ES-I3 (cell line): Measurements from ENCODE around the gene SH3GLB2.
"Not testable (repeated sequence)": the region's sequence is repeated elsewhere in the genome, so short reads cannot be mapped to it uniquely, and the experiment has no call there.

ENCODE experiments used
- H3K36me3 ChIP-seq: 2 replicates; pipeline ENCODE4 v1.6.1; 2013; ENCODE audit warnings: mild to moderate bottlenecking, low read length, control low read depth, moderate library complexity; ENCODE audit not compliant: insufficient read depth
- H3K4me1 ChIP-seq: 2 replicates; pipeline ENCODE4 v1.6.1; 2013; ENCODE audit warnings: mild to moderate bottlenecking, control low read depth, low read length; ENCODE audit not compliant: insufficient read depth
- H3K9ac ChIP-seq: 2 replicates; pipeline ENCODE4 v1.6.1; 2013; ENCODE audit warnings: low read depth, mild to moderate bottlenecking, low read length, moderate library complexity
- H3K9me3 ChIP-seq: 2 replicates; pipeline ENCODE4 v1.6.1; 2013; ENCODE audit warnings: mild to moderate bottlenecking, low read length, moderate library complexity; ENCODE audit not compliant: control insufficient read depth, insufficient read depth

Gene SH3GLB2

DNA sequence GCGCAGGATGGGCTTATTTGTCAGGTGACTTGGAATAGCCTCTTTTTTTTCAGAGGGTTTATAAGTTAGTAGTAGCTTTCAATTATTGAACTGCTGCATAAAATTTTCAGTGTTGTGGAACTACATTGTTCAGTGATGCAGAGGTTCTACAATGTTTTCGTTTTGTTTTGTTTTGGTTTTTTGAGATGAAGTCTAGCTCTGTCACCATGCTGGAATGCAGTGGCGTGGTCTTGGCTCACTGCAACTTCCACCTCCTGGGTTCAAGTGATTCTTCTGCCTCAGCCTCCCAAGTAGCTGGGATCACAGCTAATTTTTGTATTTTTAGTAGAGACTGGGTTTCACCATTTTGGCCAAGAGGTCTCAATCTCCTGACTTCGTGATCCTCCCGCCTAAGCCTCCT, 58.6 kb downstream of the SH3GLB2 start:
- H3K9me3 ChIP-seq, result no peaks in the 10 kb centered on the region
- no peak overlapping the region for H3K9ac ChIP-seq
- H3K36me3 ChIP-seq, result peaks cover 15% of the 10 kb centered on the region; the same call in 1 of the 2 replicates
- no peaks in the 10 kb centered on the region for H3K4me1 ChIP-seq

DNA sequence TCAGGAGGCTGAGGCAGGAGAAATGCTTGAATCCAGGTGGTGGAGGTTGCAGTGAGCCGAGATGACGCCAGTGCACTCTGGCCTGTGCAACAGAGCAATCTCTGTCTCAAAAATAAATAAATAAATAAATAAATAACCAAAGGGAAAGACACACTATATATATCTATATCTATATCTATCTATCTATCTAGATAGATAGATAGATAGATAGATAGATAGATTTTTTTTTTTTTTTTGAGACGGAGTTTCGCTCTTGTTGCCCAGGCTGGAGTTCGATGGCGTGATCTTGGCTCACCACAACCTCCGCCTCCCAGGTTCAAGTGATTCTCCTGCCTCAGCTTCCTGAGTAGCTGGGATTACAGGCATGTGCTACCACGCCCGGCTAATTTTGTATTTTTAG, 66.7 kb downstream of the SH3GLB2 start:
- not testable (repeated sequence) for H3K4me1 ChIP-seq, H3K9me3 ChIP-seq, H3K9ac ChIP-seq
- peaks cover 10% of the 10 kb centered on the region for H3K36me3 ChIP-seq
